CD14-positive monocyte (primary cell): ENCODE results near the gene YJU2. TPM values are rescaled to one million over a fixed set of nuclear protein-coding genes. Genes with fewer than 3 reads are reported as not detected.

Source experiments
- DNase-seq, 3 donors: peaks; one replicate each; pipeline ENCODE4 v3.0.0-alpha.2; 2011 to 2022
- H2AFZ ChIP-seq: 2 replicates; pipeline ENCODE4 v1.6.0; 2012; ENCODE audit warnings: mild to moderate bottlenecking, low read depth, low read length, inconsistent platforms; ENCODE audit not compliant: insufficient read depth, poor library complexity, severe bottlenecking
- H3K27ac ChIP-seq, 2 donors: 1 replicate in 1 of 2; 2 replicates in 1 of 2; pipeline ENCODE4 v1.5.1; 2012 to 2013; ENCODE audit warnings: low read length in 2 of 2, control low read depth in 1 of 2, inconsistent platforms in 1 of 2, low read depth in 1 of 2, mild to moderate bottlenecking in 1 of 2
- H3K27me3 ChIP-seq, 2 donors: one replicate each; pipeline versions ENCODE4 v1.6.0 to v1.6.1; 2011 to 2013; ENCODE audit warnings: low read length in 2 of 2; ENCODE audit not compliant: control insufficient read depth in 2 of 2, insufficient read depth in 2 of 2
- H3K36me3 ChIP-seq, 2 donors: replicated peaks in 1 of 2; 1 replicate in 1 of 2; 2 replicates in 1 of 2; pipeline versions ENCODE4 v1.5.1 to v1.6.1; 2012 to 2013; ENCODE audit warnings: low read length in 2 of 2, control low read depth in 1 of 2, inconsistent platforms in 1 of 2, mild to moderate bottlenecking in 1 of 2; ENCODE audit not compliant: insufficient read depth in 2 of 2, control insufficient read depth in 1 of 2
- H3K4me1 ChIP-seq, 2 donors: 1 replicate in 1 of 2; 2 replicates in 1 of 2; pipeline versions ENCODE4 v1.5.1 to v1.6.1; 2012 to 2013; ENCODE audit warnings: low read length in 2 of 2, control low read depth in 1 of 2, inconsistent platforms in 1 of 2, mild to moderate bottlenecking in 1 of 2, moderate library complexity in 1 of 2; ENCODE audit not compliant: insufficient read depth in 2 of 2, control insufficient read depth in 1 of 2
- H3K4me2 ChIP-seq: replicated peaks from 2 replicates; pipeline ENCODE3; 2012; ENCODE audit warnings: low read length, moderate library complexity, mild to moderate bottlenecking; ENCODE audit not compliant: poor library complexity, severe bottlenecking; ENCODE audit errors: extremely low read depth
- H3K4me3 ChIP-seq, 3 experiments: fragments of 200-600 bp in 1 of 3; sonication (generic) in 1 of 3; replicated peaks in 1 of 3; 1 replicate in 2 of 3; 2 replicates in 1 of 3; pipeline ENCODE4 v1.5.1; 2011 to 2013; ENCODE audit warnings: low read length in 3 of 3, mild to moderate bottlenecking in 3 of 3, control low read depth in 2 of 3, low read depth in 2 of 3, inconsistent platforms in 1 of 3, moderate library complexity in 1 of 3
- H3K79me2 ChIP-seq: 2 replicates; pipeline ENCODE4 v1.6.0; 2012; ENCODE audit warnings: mild to moderate bottlenecking, control low read depth, inconsistent platforms, low read length, moderate library complexity; ENCODE audit not compliant: insufficient read depth
- H3K9ac ChIP-seq: 2 replicates; pipeline ENCODE4 v1.6.0; 2017; ENCODE audit warnings: low read length, mild to moderate bottlenecking; ENCODE audit not compliant: insufficient read depth, poor library complexity, severe bottlenecking
- H3K9me3 ChIP-seq, 2 donors: replicated peaks in 1 of 2; 1 replicate in 1 of 2; 2 replicates in 1 of 2; pipeline versions ENCODE4 v1.5.1 to v1.6.1; 2012 to 2013; ENCODE audit warnings: low read length in 2 of 2, control low read depth in 1 of 2; ENCODE audit not compliant: control insufficient read depth in 1 of 2, insufficient read depth in 1 of 2
- H4K20me1 ChIP-seq: 2 replicates; pipeline ENCODE4 v1.6.0; 2012; ENCODE audit warnings: mild to moderate bottlenecking, low read length, control low read depth, moderate library complexity; ENCODE audit not compliant: insufficient read depth
- H3K27ac Mint-ChIP-seq, 7 donors: one replicate each; pipeline ENCODE4 v1.8.0; 2020; ENCODE audit warnings: mild to moderate bottlenecking in 7 of 7, mixed read lengths in 7 of 7, moderate library complexity in 6 of 7, inconsistent platforms in 2 of 7
- H3K27me3 Mint-ChIP-seq, 3 donors: one replicate each; pipeline ENCODE4 v1.8.0; 2021 to 2022; ENCODE audit warnings: low read depth in 3 of 3, mild to moderate bottlenecking in 3 of 3, mixed read lengths in 3 of 3, moderate library complexity in 3 of 3, inconsistent platforms in 1 of 3
- H3K36me3 Mint-ChIP-seq, 2 donors: one replicate each; pipeline ENCODE4 v1.8.0; 2020; ENCODE audit warnings: mixed read lengths in 2 of 2, inconsistent platforms in 1 of 2, mild to moderate bottlenecking in 1 of 2
- H3K4me1 Mint-ChIP-seq: one replicate; pipeline ENCODE4 v1.8.0; 2020; ENCODE audit warnings: mild to moderate bottlenecking, mixed read lengths
- H3K4me3 Mint-ChIP-seq, 2 donors: one replicate each; pipeline ENCODE4 v1.8.0; 2020; ENCODE audit warnings: mild to moderate bottlenecking in 2 of 2, mixed read lengths in 2 of 2, moderate library complexity in 1 of 2
- H3K9me3 Mint-ChIP-seq, 7 donors: one replicate each; pipeline ENCODE4 v1.8.0; 2020 to 2022; ENCODE audit warnings: mixed read lengths in 7 of 7, mild to moderate bottlenecking in 6 of 7, moderate library complexity in 6 of 7, inconsistent platforms in 2 of 7
- WGBS: methylation state at CpG from one replicate; pipeline ENCODE4 v1.1.5; 2013; ENCODE audit warnings: missing lambda C conversion rate; ENCODE audit not compliant: insufficient coverage; 5-methylcytosine and 5-hydroxymethylcytosine counted together
- intact Hi-C, 2 donors: fragments of 100-400 bp; cut with micrococcal nuclease; formaldehyde crosslinking; loops; one replicate each; pipeline versions ENCODE4 v1.15.0 to v1.15.1; 2023
- polyA plus RNA-seq, 3 donors: library from polyadenylated mRNA; depleted of rRNA in 1 of 3; unstranded in 2 of 3; stranded (reverse) in 1 of 3; fragments of 300-500 nt in 2 of 3; fragments of >200 nt in 1 of 3; fragmentation: Illumina TruSeq in 2 of 3; gene quantifications; 1 replicate in 2 of 3; 2 replicates in 1 of 3; pipeline ENCODE4 v1.2.3, GENCODE V29; 2012 to 2021
- TF ChIP-seq, protein P1 (sequence below): fragments of 200-600 bp; IDR thresholded peaks from one replicate; pipeline ENCODE4 v1.8.0; 2022; ENCODE audit warnings: antibody characterized with exemption, mild to moderate bottlenecking

YJU2 gene
- polyA plus RNA-seq, 3 donors = 8.6 to 19.3 (median 13.4) TPM

DNA sequence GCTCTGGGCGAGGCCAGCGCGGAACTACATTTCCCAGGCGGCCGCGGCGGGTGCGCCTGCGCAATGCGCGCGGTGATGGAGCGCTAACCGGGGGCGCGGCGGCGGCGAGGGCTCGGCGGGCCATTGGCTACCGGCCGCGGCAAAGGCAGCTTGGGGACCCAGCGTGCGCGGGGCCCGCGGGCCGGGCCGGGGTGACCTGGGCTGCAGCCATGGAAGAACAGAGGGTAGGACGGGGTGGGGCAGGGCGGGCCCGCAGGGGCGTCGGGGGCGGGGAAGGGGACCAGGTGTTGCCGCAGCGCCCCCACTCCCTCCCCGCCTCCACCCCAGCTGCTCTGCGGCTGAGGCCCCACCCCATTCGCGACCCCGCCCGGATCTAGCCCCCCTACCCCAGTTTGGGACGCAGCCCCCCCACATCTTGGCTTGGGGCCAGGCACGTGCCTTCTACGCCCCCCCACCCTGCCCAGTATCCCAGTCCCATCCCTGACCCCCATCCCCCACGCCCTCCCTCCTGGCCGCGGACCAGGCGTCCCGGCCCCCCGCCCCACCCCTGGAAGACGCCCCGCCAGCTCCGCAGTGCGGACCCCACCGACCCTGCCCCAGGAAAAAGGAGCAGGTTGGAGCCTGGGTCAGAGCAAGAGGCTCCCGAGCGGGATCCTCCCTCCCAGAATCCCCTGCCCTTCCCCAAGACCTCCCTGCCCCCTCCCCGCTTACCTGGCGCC lies 57.8 kb downstream of the YJU2 start, which contains the start of gene FSD1:
TSS of gene FSD1 (plus strand) at position 61 of the 719 bp plus-strand sequence. CDS start at position 210, 149 bp downstream.
- Histone ChIP-seq H3K4me1 (peaks cover 0 to 4% of the 10 kb centered on the region in 2 donors), H3K36me3 (no peaks in the 10 kb centered on the region), H2AFZ (peak within 1 kb of the TSS; percentile 41), H3K79me2 (no peaks in the 10 kb centered on the region), H3K4me3 (no peak within 1 kb of the TSS), H3K27ac (no peak within 1 kb of the TSS), H4K20me1 (no peaks in the 10 kb centered on the region), H3K4me2 (peak within 1 kb of the TSS; percentile 36), H3K9me3 (no peaks in the 10 kb centered on the region), H3K9ac (no peak within 1 kb of the TSS), H3K27me3 (no peaks in the 10 kb centered on the region)
- WGBS = 6% methylated on average over 31 of the region's 63 CpGs
- H3K4me1 Mint-ChIP-seq = peaks cover 12% of the 10 kb centered on the region
- TF ChIP-seq, protein P1, sequence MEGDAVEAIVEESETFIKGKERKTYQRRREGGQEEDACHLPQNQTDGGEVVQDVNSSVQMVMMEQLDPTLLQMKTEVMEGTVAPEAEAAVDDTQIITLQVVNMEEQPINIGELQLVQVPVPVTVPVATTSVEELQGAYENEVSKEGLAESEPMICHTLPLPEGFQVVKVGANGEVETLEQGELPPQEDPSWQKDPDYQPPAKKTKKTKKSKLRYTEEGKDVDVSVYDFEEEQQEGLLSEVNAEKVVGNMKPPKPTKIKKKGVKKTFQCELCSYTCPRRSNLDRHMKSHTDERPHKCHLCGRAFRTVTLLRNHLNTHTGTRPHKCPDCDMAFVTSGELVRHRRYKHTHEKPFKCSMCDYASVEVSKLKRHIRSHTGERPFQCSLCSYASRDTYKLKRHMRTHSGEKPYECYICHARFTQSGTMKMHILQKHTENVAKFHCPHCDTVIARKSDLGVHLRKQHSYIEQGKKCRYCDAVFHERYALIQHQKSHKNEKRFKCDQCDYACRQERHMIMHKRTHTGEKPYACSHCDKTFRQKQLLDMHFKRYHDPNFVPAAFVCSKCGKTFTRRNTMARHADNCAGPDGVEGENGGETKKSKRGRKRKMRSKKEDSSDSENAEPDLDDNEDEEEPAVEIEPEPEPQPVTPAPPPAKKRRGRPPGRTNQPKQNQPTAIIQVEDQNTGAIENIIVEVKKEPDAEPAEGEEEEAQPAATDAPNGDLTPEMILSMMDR = no peak
- no peak within 1 kb of the TSS for H3K27ac Mint-ChIP-seq
- no peak for DNase-seq
- H3K36me3 Mint-ChIP-seq = no peaks in the 10 kb centered on the region
- H3K4me3 Mint-ChIP-seq = no peak within 1 kb of the TSS
- H3K27me3 Mint-ChIP-seq = peaks cover 7 to 9% (median 8%) of the 10 kb centered on the region in 3 donors
- intact Hi-C loops = no loop called here
- peaks cover 0 to 2% (median 0%) of the 10 kb centered on the region in 7 donors for H3K9me3 Mint-ChIP-seq

DNA sequence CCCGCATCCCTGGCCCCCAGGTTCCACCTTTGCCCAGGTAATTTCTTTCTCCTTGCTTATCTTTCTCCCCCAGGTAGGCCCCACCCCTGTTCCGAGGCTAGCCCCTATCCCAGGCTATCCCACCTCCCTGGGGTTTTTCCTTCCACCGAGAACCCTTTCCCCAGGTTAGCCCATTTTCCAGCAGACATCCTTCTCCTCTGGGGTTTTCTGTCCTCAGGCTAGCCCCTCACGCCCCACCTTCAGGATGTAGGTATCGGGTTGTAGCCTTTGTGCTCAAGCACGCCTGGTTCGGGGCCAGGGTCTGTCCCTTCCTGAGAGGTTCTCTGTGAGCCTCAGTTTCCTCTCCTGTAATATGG lies 58.4 kb downstream of the YJU2 start:
- no peak for DNase-seq
- Histone ChIP-seq H3K9ac (no peak overlapping the region), H3K27me3 (no peaks in the 10 kb centered on the region), H4K20me1 (no peaks in the 10 kb centered on the region), H3K9me3 (no peaks in the 10 kb centered on the region), H3K4me2 (no peak overlapping the region), H3K4me3 (no peak overlapping the region), H3K27ac (no peak overlapping the region), H3K36me3 (no peaks in the 10 kb centered on the region), H3K4me1 (peaks cover 0 to 4% of the 10 kb centered on the region in 2 donors), H2AFZ (no peak overlapping the region), H3K79me2 (no peaks in the 10 kb centered on the region)
- Mint-ChIP-seq H3K27me3 (peaks cover 7 to 9% (median 8%) of the 10 kb centered on the region in 3 donors), H3K36me3 (no peaks in the 10 kb centered on the region), H3K4me1 (peaks cover 12% of the 10 kb centered on the region), H3K9me3 (peaks cover 0 to 2% (median 0%) of the 10 kb centered on the region in 7 donors), H3K27ac (no peak overlapping the region), H3K4me3 (no peak overlapping the region)
- intact Hi-C loops = no loop called here
- TF ChIP-seq, protein P1 = no peak
- 90% methylated on average over 2 of the region's 7 CpGs for WGBS
